Stimulated activated memory B cell treated with anti-CD40 and anti-IgM and Interleukin-4, amounts not matched to agents 10 μg/mL and 1 μg/mL and 100 μg/mL, for 72 hours (primary cell): ENCODE data around the gene GTF2H1.
"Not testable (repeated sequence)": the region's sequence is repeated elsewhere in the genome, so short reads cannot be mapped to it uniquely, and the experiment has no call there.

ENCODE experiments used
- ATAC-seq: fragments of 150-1000 bp; cut with Tn5 transposase; 2 replicates; pipeline ENCODE4 v1.10.0; 2021
- H3K27ac Mint-ChIP-seq: one replicate; pipeline ENCODE4 v1.8.0; 2022; ENCODE audit warnings: mild to moderate bottlenecking, mixed read lengths
- H3K27me3 Mint-ChIP-seq: one replicate; pipeline ENCODE4 v1.8.0; 2022; ENCODE audit warnings: mixed read lengths
- H3K36me3 Mint-ChIP-seq: one replicate; pipeline ENCODE4 v1.8.0; 2022; ENCODE audit warnings: mixed read lengths
- H3K4me1 Mint-ChIP-seq: one replicate; pipeline ENCODE4 v1.8.0; 2022; ENCODE audit warnings: mixed read lengths
- H3K4me3 Mint-ChIP-seq: one replicate; pipeline ENCODE4 v1.8.0; 2022; ENCODE audit warnings: mild to moderate bottlenecking, moderate library complexity, mixed read lengths
- H3K9me3 Mint-ChIP-seq: one replicate; pipeline ENCODE4 v1.8.0; 2022; ENCODE audit warnings: mixed read lengths

GTF2H1 gene

DNA sequence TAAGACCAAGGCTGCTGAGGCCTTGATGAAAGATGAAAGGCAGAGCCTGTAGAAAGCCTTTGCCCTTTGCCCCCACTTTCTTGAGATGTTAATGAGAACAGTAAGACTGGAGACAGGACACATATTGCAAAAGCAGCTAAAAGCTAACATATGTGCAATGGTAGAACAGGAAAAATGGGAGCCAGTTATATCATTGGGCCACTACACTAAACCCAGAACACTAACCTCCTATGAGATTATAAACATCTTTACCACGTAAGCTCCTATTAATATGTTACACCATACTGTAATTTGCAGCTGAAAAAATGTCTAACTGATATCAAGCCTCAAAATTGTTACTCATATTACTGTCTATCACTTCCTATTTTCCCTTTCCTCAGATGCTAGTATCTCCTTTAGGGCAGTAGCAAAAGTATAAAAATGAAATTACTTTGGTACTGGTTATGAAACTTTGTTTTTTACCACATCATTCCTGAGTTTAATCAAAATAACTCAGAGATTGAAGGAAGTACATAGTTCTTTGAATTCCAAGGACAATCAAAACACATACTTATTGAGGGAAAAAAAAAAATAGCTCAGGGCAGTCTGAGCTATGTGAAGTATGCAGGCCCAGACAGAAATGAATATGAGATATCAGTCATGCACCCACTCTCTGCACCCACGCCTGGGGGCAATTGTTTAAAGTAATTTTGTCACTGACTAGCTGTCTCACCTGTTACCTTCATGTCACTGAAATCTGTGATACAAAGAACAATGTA lies 9.5 kb upstream of the GTF2H1 start:
- H3K36me3 Mint-ChIP-seq = peaks cover 42% of the 10 kb centered on the region
- no peaks in the 10 kb centered on the region for H3K27me3 Mint-ChIP-seq
- no peaks in the 10 kb centered on the region for H3K9me3 Mint-ChIP-seq
- H3K27ac Mint-ChIP-seq = peak overlapping the region; percentile 36
- H3K4me3 Mint-ChIP-seq = no peak overlapping the region
- peaks cover 26% of the 10 kb centered on the region for H3K4me1 Mint-ChIP-seq
- ATAC-seq = no peak

DNA sequence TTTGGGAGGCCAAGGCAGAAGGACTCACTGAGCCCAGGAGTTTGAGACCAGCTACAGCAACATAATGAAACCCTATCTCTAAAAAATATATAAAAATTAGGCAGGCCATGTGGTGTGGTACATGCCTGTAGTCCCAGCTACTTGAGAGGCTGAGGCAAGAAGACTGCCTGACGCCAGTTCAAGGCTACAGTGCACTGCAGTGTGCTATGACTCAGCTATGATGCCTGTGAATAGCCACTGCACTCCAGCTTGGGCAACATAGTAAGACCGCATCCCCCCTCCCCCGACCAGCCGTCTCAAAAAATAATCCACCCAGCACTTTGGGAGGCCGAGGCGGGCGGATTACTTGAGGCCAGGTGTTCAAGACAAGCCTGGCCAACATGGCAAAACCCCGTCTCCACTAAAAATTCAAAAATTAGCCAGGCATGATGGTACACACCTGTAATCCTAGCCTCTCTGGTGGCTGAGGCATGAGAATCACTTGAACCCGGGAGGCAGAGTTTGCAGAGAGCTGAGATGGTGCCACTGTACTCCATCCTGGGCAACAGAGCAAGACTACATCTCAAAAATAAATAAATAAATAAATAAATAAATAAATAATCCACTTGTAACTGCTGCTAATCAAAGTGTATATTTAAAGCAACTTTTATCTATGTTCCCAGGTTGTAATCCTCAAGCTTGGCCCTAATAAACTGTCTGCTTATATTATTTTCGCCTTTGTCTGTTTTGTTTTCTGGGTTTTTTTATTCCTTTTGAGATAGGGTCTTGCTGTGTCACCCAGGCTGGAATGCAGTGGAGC lies 8.2 kb upstream of the GTF2H1 start:
- no peak for ATAC-seq

DNA sequence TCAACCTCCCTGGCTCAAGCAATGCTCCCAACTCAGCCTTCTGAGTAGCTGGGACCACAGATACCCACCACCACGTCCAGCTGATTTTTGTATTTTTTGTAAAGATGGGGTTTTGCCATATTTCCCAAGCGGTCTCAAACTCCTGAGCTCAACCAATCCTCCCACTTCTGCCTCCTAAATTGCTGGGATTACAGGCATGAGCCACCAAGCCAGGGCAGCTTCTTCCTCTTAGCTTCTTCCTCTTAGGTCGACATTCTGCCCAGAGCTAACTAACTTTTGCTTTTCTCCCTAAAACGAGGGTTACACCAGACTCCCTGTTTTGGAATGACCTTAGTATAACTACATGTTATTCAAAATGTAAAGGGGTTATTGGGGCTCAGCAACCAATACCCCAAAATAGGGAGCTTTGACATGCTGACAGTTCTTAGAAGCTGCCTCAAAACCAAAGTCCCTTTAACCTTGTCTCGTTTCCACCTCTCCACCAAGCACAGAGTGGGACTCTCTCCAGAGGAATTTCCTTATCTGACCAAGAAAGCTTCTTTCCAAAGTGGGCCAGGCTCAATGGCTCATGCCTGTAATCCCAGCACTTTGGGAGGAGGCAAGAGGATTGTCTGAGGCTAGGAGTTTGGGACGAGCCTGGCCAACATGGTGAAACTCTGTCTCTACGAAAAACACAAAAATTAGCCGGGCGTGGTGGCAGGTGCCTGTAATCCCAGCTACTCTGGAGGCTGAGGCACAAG lies 7.4 kb upstream of the GTF2H1 start:
- Mint-ChIP-seq H3K27ac (peak overlapping the region; percentile 32), H3K36me3 (peaks cover 30% of the 10 kb centered on the region), H3K9me3 (no peaks in the 10 kb centered on the region), H3K4me1 (peaks cover 46% of the 10 kb centered on the region), H3K4me3 (no peak overlapping the region), H3K27me3 (no peaks in the 10 kb centered on the region)
- ATAC-seq = no peak

More for the DNA sequence above, 8.2 kb upstream of the GTF2H1 start:
- no peak overlapping the region for H3K4me3 Mint-ChIP-seq
- H3K36me3 Mint-ChIP-seq = peaks cover 30% of the 10 kb centered on the region
- H3K9me3 Mint-ChIP-seq = no peaks in the 10 kb centered on the region
- H3K27me3 Mint-ChIP-seq = no peaks in the 10 kb centered on the region
- H3K27ac Mint-ChIP-seq = peak overlapping the region; percentile 32
- peaks cover 39% of the 10 kb centered on the region for H3K4me1 Mint-ChIP-seq

DNA sequence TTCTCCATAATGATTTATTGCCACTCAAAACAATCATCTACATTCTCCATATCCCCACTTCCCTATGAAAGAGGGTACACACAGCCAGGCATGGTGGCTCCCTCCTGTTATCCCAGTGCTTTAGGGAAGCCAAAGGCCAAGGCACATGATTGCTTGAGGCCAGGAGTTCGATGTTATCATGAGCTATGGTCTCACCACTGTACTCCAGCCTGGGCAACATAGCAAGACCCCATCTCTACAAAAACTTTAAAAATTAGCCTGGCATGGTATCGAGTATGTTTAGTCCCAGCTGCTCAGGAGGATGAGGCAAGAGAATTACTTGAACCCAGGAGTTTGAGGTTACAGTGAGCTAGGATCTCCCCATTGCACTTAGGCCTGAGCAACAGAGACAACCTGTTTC lies 6.5 kb upstream of the GTF2H1 start:
- peaks cover 26% of the 10 kb centered on the region for H3K36me3 Mint-ChIP-seq
- H3K4me3 Mint-ChIP-seq = no peak overlapping the region
- H3K27me3 Mint-ChIP-seq = no peaks in the 10 kb centered on the region
- no peak overlapping the region for H3K27ac Mint-ChIP-seq
- H3K9me3 Mint-ChIP-seq = no peaks in the 10 kb centered on the region
- no peak for ATAC-seq
- peaks cover 49% of the 10 kb centered on the region for H3K4me1 Mint-ChIP-seq

DNA sequence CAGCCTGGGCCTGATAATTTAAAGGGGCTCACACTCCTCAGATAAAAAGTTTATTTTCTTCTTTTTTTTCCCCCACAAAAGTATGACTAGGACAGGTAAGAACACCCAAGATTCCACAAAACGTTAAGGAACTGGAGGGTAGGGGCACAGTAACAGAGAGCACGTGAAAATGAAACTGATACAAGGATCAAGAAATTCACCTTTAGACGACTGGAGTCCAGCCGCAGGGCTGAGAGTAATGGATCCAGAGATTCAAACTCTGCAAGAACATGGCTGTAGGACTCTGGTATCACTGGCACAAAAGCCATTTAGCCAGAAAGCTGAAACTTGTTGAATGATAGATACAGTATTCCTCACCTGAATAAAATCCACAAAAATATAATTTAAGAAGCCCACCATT lies 4.8 kb upstream of the GTF2H1 start:
- Mint-ChIP-seq H3K9me3 (no peaks in the 10 kb centered on the region), H3K36me3 (peaks cover 19% of the 10 kb centered on the region), H3K27me3 (no peaks in the 10 kb centered on the region), H3K4me3 (no peak overlapping the region), H3K27ac (no peak overlapping the region), H3K4me1 (peaks cover 46% of the 10 kb centered on the region)
- ATAC-seq = no peak

DNA sequence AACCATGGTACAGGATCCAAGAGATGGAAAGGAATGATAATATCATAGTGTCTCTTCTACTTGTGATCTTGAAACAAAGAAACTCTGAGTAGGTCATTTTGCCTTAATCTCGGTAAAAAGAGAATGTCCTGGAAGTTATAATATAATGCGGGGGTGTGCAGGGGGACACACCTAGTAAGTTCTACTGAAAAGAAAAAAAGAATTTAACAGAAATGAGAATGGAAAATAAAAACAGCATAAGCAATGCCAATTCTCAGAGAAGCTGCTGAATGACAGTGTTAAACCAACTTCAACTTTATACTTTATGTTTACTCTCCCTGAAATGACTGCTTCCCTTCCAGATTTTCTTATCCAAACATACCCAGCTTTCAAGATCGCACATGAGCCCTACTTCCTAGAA lies 2.5 kb upstream of the GTF2H1 start:
- Mint-ChIP-seq H3K27me3 (no peaks in the 10 kb centered on the region), H3K9me3 (no peaks in the 10 kb centered on the region), H3K4me3 (peak overlapping the region; percentile 54), H3K4me1 (peaks cover 61% of the 10 kb centered on the region), H3K36me3 (peaks cover 22% of the 10 kb centered on the region), H3K27ac (peak overlapping the region; percentile 99)
- ATAC-seq = no peak

DNA sequence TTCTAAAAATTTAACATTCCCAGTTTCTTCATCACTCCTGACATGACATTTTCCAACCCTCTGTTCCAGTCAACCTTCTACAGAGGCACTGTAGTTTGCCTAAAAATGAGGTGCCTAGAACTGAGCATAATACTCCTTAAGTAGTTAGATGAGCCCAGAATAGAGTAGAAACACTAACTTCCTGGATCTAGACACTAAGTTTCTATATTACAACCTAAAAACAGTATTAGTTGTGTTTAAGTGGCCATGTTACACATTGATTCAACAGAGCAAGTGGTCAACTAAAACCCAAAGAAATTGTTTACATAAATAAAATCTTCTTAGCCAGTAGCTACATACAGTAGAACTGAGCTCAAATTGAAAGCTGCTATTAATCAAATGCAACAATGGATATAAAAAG lies 1.8 kb upstream of the GTF2H1 start:
- Mint-ChIP-seq H3K9me3 (no peaks in the 10 kb centered on the region), H3K27me3 (no peaks in the 10 kb centered on the region), H3K36me3 (peaks cover 25% of the 10 kb centered on the region), H3K4me1 (peaks cover 63% of the 10 kb centered on the region), H3K27ac (peak overlapping the region; percentile 99), H3K4me3 (peak overlapping the region; percentile 54)
- ATAC-seq = no peak

DNA sequence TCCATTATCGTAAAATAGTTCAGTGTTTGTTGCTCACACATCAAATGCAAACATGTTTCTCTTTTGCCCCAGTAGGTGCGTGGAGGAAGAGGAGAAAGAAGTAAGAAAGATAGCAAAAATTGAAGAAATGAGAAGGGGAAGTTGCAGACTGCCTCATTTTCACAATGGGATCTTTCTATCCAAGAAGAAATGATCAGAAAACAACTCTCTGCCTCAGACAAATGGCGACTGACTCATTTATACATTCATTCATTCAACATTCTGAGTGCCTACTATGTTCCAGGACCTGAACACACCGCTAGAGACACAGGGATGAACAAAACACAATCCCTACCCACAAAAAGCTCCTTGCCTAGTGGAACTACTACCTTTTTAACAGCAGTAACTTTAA lies 794 bp upstream of the GTF2H1 start:
- Mint-ChIP-seq H3K4me1 (peaks cover 66% of the 10 kb centered on the region), H3K9me3 (no peaks in the 10 kb centered on the region), H3K27ac (peak overlapping the region; percentile 99), H3K27me3 (no peaks in the 10 kb centered on the region), H3K4me3 (peak overlapping the region; percentile 99), H3K36me3 (peaks cover 24% of the 10 kb centered on the region)
- peak; percentile 0 for ATAC-seq

DNA sequence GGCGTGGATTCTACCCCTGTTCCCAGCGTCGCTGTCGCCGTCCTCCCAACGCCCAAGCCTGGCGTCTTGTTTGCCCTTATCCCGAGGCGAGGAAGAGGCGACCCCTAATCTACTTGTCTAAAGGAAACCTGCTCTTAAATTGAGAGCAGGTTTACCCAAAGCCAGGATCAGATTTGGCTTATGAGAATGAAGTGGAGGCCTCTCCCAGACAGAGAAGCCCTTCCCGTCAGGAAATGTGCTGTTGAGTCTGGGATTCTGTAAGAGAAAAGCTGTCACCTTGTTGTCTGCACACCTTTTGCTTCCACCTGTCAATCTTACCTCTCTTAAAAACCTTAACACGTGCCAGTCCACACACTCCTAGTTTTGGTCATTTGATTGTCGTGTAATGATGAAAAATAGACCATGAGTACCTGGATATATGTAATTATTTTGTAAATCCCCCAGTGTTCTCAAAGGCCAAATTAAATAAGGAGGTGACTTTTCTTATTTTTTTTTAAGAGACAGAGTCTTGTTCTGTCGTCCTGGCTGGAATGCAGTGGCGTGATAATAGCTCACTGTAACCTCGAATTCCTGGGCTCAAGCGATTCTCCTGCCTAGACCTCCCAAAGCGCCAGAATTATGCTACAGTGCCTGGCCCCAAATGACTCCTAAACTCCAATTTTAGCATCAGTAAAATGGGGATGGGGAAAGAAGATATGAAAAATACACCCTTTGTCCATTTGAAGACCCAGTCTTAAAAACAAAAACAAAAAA lies 627 bp downstream of the GTF2H1 start:
- Mint-ChIP-seq H3K4me1 (peaks cover 68% of the 10 kb centered on the region), H3K9me3 (no peaks in the 10 kb centered on the region), H3K4me3 (peak overlapping the region; percentile 99), H3K27me3 (no peaks in the 10 kb centered on the region), H3K36me3 (peaks cover 21% of the 10 kb centered on the region), H3K27ac (peak overlapping the region; percentile 99)
- no peak for ATAC-seq

DNA sequence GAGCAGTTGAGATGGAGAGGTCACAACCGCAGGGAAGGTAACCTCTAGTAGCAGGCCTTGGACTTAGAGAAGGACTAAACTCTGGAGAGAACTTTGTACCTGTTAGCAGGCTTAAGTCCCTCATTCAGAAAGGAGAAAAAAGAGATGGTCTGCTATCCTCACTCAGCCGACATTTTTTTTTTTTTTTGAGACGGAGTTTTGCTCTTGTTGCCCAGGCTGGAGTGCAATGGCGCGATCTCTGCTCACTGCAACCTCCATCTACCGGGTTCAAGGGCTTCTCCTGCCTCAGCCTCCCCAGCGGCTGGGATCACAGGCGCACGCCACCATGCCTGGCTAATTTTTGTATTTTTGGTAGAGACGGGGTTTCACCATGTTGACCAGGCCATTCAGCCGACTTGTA lies 1.5 kb downstream of the GTF2H1 start:
- H3K36me3 Mint-ChIP-seq = peaks cover 21% of the 10 kb centered on the region
- H3K27me3 Mint-ChIP-seq, H3K9me3 Mint-ChIP-seq, ATAC-seq: not testable (repeated sequence)
- H3K4me3 Mint-ChIP-seq = peak overlapping the region; percentile 99
- H3K4me1 Mint-ChIP-seq = peaks cover 65% of the 10 kb centered on the region
- H3K27ac Mint-ChIP-seq = peak overlapping the region; percentile 99

DNA sequence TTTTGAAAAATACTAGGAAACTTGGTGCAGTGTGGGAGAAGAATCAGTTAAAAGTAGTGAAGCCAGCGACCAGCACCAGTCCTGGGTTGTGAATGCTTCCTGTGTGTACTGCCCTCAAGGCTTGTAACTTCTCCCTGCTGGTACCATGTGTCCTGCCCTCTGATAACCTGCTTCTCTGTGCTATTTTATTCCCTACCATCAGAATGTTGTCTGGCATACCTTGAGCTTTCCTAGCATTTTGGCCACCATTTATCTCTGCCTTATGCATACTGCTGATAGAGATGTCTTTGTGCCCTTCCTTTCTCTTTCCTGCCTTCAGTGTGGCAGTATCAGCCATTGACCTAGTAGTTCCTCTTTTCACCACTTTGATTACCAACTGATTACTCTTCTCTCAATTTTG lies 2.0 kb downstream of the GTF2H1 start:
- Mint-ChIP-seq H3K27ac (peak overlapping the region; percentile 99), H3K27me3 (no peaks in the 10 kb centered on the region), H3K9me3 (no peaks in the 10 kb centered on the region), H3K4me3 (peak overlapping the region; percentile 99), H3K4me1 (peaks cover 65% of the 10 kb centered on the region), H3K36me3 (peaks cover 25% of the 10 kb centered on the region)
- no peak for ATAC-seq

DNA sequence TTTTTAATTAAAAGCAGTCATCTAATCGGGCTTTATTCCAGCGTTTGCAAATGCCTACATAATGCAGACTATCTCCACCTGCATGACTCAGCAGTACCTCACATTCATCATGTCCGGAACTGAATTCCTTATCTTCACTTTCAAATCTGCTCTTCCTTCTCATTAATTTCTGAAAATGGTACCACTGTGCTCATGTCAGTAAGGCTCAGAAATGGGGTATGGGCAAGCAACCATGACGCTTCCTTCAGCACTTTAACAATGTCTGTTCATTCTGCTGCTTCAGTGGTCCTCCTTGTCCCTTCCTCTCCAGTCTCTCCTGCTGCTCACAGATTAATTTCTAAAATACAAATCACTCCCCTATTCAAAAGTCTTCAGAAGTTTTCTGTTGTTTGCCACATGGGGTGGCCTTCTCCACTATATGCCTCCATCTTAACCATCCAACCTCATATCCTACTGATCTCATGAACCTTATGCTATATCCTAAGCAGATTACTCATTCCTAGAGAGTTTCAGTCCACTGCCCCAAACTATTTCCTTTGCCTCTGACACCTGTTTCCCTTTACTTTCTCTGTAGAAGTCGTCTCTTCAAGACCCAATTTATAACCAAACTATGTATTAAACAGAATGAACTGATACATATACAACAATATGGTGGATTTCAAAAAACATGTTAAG lies 7.0 kb downstream of the GTF2H1 start:
- peak overlapping the region; percentile 5 for H3K4me3 Mint-ChIP-seq
- ATAC-seq = peak; percentile 83
- H3K4me1 Mint-ChIP-seq = peaks cover 58% of the 10 kb centered on the region

DNA sequence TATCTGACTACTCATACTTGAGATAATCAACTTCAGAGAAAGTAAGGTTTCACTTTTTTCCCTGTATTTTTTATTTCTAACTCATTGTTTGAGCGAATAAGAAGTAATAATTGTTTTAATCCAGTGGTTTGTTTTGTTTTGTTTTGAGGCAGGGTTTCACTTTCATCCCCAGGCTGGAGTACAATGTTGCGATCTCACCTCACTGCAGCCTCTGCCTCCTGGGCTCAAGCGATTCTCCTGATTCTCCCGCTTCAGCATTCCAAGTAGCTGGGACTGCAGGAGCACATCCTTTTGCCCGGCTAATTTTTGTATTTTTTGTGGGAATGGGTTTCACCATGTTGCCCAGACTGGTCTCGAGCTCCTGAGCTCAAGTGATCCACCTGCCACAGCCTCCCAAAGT lies 8.6 kb downstream of the GTF2H1 start:
- Mint-ChIP-seq H3K9me3 (no peaks in the 10 kb centered on the region), H3K27me3 (no peaks in the 10 kb centered on the region), H3K4me1 (peaks cover 44% of the 10 kb centered on the region), H3K36me3 (peaks cover 60% of the 10 kb centered on the region), H3K4me3 (no peak overlapping the region), H3K27ac (peak overlapping the region; percentile 79)
- no peak for ATAC-seq

More for the DNA sequence above, 7.0 kb downstream of the GTF2H1 start:
- no peaks in the 10 kb centered on the region for H3K27me3 Mint-ChIP-seq
- peak overlapping the region; percentile 79 for H3K27ac Mint-ChIP-seq
- H3K9me3 Mint-ChIP-seq = no peaks in the 10 kb centered on the region
- H3K36me3 Mint-ChIP-seq = peaks cover 63% of the 10 kb centered on the region

DNA sequence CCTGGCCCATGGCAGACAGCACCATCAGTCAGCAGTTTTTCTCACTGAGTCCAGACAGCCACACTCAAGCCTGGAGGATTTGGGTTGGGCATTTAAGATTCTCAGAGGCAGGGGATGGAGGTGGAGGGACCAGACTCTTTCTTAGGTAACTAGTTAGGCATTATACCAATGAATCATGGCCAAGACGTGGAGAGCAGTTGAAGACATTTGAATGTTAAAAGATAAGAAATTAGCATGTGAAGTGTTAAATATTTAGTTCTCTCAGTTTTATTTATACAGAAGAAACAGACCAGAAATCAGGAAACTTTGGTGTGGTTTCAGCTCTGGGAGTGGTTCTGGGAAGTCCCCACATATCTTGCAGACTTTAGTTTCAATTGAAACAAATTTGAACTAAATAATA lies 9.9 kb downstream of the GTF2H1 start:
- no peaks in the 10 kb centered on the region for H3K27me3 Mint-ChIP-seq
- peaks cover 39% of the 10 kb centered on the region for H3K4me1 Mint-ChIP-seq
- peak overlapping the region; percentile 6 for H3K4me3 Mint-ChIP-seq
- H3K27ac Mint-ChIP-seq = peak overlapping the region; percentile 73
- no peaks in the 10 kb centered on the region for H3K9me3 Mint-ChIP-seq
- no peak for ATAC-seq
- peaks cover 62% of the 10 kb centered on the region for H3K36me3 Mint-ChIP-seq
